IPS-NIHi7 (cell line): ENCODE data around the gene COX17.
A peak's percentile ranks its signal among the peaks of the same experiment; 100 is the strongest.
"Not testable (repeated sequence)": the region's sequence is repeated elsewhere in the genome, so short reads cannot be mapped to it uniquely, and the experiment has no call there.

Source experiments
- DNase-seq: peaks from one replicate; pipeline ENCODE4 v3.0.0; 2012; ENCODE audit warnings: mixed read lengths; ENCODE audit errors: extremely low spot score

The COX17 gene

DNA sequence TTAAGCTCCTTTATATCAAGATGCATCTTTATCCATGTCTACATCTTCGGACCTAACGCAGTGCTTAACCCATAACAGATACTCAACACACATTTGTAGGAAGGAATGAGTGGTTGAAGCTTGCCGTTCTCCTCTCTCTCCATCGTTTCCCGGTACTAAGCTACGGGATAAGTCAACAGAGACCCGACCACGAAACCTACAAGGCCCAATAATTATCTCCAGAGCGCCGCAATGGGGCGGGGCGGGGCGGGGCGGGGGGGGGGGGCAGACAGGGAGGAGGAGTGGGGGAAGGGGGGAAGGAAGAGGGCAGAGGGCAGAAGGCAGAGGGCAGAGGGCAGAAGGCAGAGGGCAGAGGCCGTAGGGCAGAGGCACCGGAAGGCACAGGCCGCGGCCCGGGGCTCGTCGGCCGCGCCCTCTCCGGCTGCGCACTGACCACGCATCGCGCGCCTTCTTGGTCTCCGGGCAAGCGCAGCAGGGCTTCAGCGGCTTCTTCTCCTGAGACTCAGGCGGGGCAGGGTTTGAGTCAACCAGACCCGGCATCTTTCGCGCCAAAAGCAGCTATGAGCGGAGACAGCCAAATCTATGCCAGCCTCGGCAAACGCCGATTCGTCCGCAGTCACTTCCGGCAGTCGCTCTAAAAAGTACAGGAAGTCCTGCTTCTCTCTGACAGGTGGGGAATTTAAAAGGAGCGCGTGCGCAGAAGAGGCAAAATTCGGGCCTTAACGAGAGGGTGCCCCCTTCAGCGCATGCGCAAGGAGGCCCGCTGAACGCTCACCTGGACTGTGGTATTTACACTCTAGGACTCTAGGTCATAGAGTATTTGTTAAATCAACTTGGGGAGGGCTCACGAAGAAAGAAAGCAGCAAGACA lies at the start of gene COX17:
Gene COX17, minus strand, starts transcription at position 636 of the 870 bp plus-strand sequence. Its CDS starts 96 bp downstream, at position 540.
- DNase-seq, result peak; percentile 97

GRCh38 chr3:119726909-119727308 lies 49.7 kb upstream of the COX17 start:
- no peak for DNase-seq

GRCh38 chr3:119723022-119723421 lies 45.8 kb upstream of the COX17 start:
- DNase-seq, result no peak

GRCh38 chr3:119717520-119717919 lies 40.3 kb upstream of the COX17 start:
- no peak for DNase-seq

GRCh38 chr3:119716998-119717397 lies 39.8 kb upstream of the COX17 start:
- no peak for DNase-seq

DNA sequence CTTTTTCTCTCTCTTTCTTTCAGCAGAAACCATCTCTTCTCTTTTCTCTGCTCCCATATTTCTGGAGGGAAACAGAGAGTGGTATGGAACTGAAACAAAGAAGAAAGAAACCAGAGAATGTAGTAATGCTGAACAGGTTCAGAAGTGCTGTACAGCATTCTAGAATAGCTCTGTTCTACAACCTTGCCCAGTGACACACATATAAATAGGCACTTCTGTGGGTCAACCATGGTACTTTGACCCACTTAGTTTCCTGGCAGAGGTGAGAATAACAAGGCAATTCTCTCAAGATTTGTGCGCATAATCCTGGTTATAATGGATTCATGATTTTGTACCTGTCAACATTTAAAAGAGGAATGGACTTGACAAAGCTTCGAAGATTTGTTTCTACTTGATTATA lies 37.9 kb upstream of the COX17 start:
- DNase-seq, result no peak

- DNase-seq, result no peak
Measured at GRCh38 chr3:119703820-119704531, 26.8 kb upstream of the COX17 start.

DNA sequence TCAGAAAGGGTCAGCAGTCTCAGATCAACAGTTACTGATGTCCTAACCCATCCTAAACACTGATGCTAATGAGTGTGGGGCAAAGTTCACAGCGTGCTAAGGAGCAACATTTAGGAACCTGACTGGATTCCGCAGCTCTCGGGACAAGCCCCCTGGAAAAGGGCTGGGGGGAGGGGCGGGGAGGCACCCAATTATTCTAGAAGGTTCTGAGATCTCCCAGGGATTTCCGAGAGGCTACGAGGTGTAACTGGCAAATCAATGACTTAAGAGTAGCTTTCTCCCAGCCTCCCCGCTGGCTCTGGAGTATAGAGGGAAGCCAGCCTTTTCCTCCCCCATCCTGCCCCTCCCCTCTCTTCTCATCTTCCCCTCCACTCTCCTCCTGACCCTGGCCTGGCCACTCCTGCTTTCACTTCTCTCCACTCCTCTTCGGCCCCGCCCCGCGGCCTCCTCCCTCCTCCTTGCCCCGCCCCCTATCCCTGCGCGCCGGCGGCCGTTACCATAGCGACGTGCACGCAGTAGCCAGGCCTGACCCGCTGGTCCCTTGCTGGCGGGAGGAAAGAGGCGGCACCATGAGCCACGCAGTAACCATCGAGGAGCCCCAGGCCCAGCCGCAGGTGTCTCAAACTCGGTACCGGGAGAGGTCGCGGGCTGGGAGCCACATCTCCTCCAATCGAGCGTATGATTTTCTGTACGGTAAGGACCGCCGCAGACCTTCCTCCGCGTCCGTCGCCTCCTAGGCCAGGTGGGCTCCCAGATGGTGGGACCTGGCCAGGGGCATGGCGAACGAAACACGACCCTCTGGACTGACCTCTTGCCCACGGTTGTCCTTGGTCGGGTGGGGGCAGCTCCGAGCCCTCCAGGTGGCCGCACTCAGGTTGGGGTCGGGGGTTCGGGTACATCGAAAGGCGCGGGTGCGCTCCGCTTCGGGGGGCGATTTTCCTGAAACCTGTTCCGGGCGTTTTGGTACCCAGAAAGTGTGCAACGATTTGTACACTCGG lies 25.6 kb upstream of the COX17 start, which contains the start of gene CFAP91:
Gene CFAP91, plus strand, starts transcription at position 493 of the 998 bp plus-strand sequence. Its CDS starts 77 bp downstream, at position 570.
- DNase-seq, result peak; percentile 99

DNA sequence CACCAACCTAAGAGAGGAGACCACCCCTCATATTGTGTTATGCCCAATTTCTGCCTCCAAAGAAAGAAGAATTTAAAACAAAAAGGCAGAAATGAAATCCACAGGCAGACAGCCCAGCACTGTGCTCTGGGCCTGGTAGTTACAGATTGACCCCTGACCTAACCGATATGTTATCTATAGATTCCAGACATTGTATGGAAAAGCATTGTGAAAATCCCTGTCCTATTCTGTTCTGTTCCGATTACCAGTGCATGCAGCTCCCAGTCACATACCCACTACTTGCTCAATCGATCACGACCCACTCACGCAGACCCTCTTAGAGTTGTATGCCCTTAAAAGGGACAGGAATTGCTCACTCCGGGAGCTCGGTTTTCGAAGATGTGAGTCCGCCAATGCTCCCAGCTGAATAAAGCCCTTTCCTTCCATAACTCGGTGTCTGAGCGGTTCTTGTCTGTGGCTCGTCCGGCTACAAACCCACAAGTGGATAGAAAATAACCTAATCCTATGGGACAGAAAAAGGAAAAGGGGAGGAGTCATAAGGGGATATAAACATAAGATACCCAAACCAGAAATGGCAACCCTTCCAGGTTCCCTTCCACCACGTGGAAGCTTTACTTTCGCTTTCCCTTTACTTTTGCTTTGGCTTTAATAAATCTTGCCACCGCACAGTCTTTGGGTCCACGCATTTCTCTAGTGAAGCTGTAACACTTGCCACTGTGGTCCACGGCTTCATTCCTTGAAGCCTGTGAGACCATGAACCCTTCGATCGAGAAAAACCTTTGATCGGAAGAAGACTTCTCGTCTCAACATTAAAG lies 23.9 kb upstream of the COX17 start:
- no peak for DNase-seq

GRCh38 chr3:119700269-119700919 lies 23.2 kb upstream of the COX17 start:
- DNase-seq, result no peak

- no peak for DNase-seq
Measured at GRCh38 chr3:119697394-119697793, 20.2 kb upstream of the COX17 start.

GRCh38 chr3:119695480-119695879 lies 18.3 kb upstream of the COX17 start:
- no peak for DNase-seq

GRCh38 chr3:119690043-119690656 lies 12.9 kb upstream of the COX17 start:
- peak; percentile 18 for DNase-seq

- no peak for DNase-seq
Measured at GRCh38 chr3:119683421-119683820, 6.2 kb upstream of the COX17 start.

DNA sequence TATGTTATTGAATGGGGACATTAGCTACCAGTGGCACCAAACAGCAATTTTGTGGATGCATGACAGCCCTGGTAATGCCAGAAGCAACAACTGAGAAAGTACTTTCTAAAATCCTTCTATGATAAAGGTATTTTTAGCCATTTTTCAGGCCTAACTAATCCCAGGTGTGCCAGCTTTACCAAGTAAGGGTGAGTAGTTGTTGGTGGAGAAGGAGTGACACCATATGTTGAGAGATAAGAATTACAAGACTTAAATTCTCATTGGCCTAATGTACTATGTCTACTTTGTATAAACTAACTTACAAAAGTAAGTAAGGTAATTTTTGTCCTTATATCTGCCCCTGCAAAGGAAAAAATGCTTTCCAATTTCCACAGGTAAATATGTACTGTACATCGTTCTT lies 4.1 kb upstream of the COX17 start:
- DNase-seq, result peak; percentile 38

- DNase-seq, result no peak
Measured at GRCh38 chr3:119679874-119680273, 2.7 kb upstream of the COX17 start.

GRCh38 chr3:119678209-119678608 lies 1.0 kb upstream of the COX17 start:
- not testable (repeated sequence) for DNase-seq

GRCh38 chr3:119677641-119677934 lies 382 bp upstream of the COX17 start:
- no peak for DNase-seq

DNA sequence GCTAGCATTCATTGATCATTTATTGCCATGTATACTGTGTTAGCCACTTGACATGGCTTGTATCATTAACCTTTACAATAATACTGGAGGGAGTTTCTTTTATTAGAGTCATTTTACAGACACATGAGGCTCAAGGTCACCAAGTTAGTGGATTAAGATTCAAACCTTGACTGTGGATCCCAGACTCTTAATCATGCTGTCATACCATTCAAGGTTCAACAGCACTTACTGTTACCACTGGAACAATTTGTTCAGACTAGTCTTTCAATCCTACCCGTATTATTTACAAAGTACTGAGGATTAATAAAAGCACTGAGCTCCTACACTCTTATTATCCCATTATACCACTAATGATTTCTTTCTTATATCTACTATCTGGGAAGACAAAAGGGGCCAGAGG lies 1.2 kb downstream of the COX17 start:
- no peak for DNase-seq
